Ovary (tissue), 9 donors: ENCODE data around the gene HMGB2. TPM values are rescaled to one million over a fixed set of nuclear protein-coding genes. Genes with fewer than 3 reads are reported as not detected.

ENCODE experiments used
- DNase-seq, 5 donors: peaks; one replicate each; pipeline ENCODE4 v3.0.0-alpha.2; 2019 to 2020
- H3K27ac ChIP-seq, 2 donors: fragments of 200-600 bp; one replicate each; pipeline versions ENCODE4 v1.5.1 to v1.8.0; 2019 to 2022
- H3K27me3 ChIP-seq: fragments of 200-600 bp; one replicate; pipeline ENCODE4 v1.8.0; 2022
- H3K36me3 ChIP-seq: fragments of 200-600 bp; sonication (generic); one replicate; pipeline ENCODE4 v1.5.1; 2019
- H3K4me1 ChIP-seq: one replicate; pipeline ENCODE4 v1.8.1; 2013; ENCODE audit warnings: mild to moderate bottlenecking, moderate library complexity; ENCODE audit not compliant: insufficient read depth
- H3K4me3 ChIP-seq: fragments of 200-600 bp; sonication (generic); one replicate; pipeline ENCODE4 v1.5.1; 2017
- H3K9me3 ChIP-seq, 2 donors: fragments of 200-600 bp in 1 of 2; sonication (generic) in 1 of 2; one replicate each; pipeline versions ENCODE4 v1.5.1 to v1.8.1; 2013 to 2019; ENCODE audit warnings: mild to moderate bottlenecking in 1 of 2, moderate library complexity in 1 of 2
- EP300 ChIP-seq: sonication (generic); formaldehyde crosslinking; IDR thresholded peaks from one replicate; pipeline ENCODE4 v1.6.1; 2017; ENCODE audit warnings: antibody characterized with exemption
- POLR2A ChIP-seq: fragments of 450-650 bp; IDR thresholded peaks from one replicate; pipeline ENCODE4 v1.6.1; 2017; ENCODE audit warnings: antibody characterized with exemption, mild to moderate bottlenecking, moderate library complexity
- WGBS, 3 donors: extraction: QIAGEN DNeasy Blood & Tissue Kit in 1 of 3; methylation state at CpG; one replicate each; pipeline versions ENCODE4 v1.1.5 to v1.1.7; 2013 to 2017; 5-methylcytosine and 5-hydroxymethylcytosine counted together
- intact Hi-C, 4 donors: fragments of 100-400 bp; cut with DNase I; formaldehyde crosslinking; loops; one replicate each; pipeline versions ENCODE4 v1.11.0 to v1.15.1; 2022 to 2023
- polyA plus RNA-seq, 2 donors: library from polyadenylated mRNA; stranded (reverse); fragments of 200-250 nt in 1 of 2; fragments of 350-450 nt in 1 of 2; fragmentation: Illumina TruSeq in 1 of 2; extraction: RNeasy Lipid Tissue Mini Kit (QIAGEN cat#74804) in 1 of 2; gene quantifications; one replicate each; pipeline ENCODE4 v1.2.3, GENCODE V29; 2013 to 2014
- total RNA-seq, 7 donors: library from RNA; depleted of rRNA in 2 of 7; stranded (reverse); fragments of >200 nt in 2 of 7; fragmentation: NEBNext Ultra II Directional in 3 of 7; extraction: Animal tissue kit (Norgen Biotek cat#: 25700) in 3 of 7; gene quantifications; one replicate each; pipeline versions ENCODE4 v1.1.0 to v1.2.4, GENCODE V29; 2016 to 2023
- TF ChIP-seq, protein P1 (sequence below), 3 donors: fragments of 450-650 bp in 2 of 3; fragments of 200-600 bp in 1 of 3; IDR thresholded peaks; one replicate each; pipeline versions ENCODE4 v1.5.1 to v1.8.0; 2016 to 2022; ENCODE audit warnings: antibody characterized with exemption in 3 of 3, mild to moderate bottlenecking in 1 of 3
- donor health status: DM: no; HTN: no; CAD: no; lungs with moderate emphysema.
- donor health status: DM: no; HTN: no; CAD: no.
- donor health status: Bipolar disorder and iron deficiency.
- donor health status: DM: yes; HTN: yes; CAD: no.
- donor health status: DM: no; HTN: no; CAD: no.
- donor health status: DM: yes; HTN: yes; CAD: no.

The HMGB2 gene
- total and polyA plus RNA-seq, 9 donors, result 47.2 to 157 (median 72.4) TPM

DNA sequence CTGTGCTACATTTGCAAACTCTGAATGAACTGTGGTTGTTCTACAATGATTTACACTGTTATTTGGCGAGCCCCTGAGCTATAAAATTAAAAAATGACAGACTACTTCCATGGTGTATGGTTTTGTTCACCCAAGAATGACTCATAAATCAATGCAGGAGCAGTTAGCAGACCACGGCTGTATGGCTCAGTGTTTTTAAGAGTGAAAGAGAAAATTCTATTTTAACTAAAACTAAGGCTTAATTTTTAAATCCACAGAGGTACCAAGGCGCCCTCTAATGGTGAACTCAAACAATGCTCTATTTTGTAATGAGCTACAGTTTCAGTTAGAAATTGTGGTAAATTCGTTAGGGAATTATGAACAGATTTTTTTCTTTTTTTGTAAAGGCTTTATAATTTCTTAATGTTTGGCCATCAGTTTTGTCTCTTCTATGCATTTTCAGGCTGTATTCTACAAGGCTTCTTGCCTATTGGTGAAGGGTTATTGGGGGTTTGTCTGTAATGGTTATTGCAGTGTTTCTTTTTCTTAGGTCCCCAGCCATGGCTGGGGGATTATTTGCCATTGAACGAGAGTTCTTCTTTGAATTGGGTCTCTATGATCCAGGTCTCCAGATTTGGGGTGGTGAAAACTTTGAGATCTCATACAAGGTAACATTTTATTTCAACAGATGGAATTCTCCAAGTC, 32.5 kb downstream of the HMGB2 start:
- intact Hi-C loops, result loop anchor here in 2 of 4 donors (5.0 to 10.0 kb wide), 2 partner anchors 287 to 289 kb away; no protein-coding TSS in a partner anchor
- Histone ChIP-seq H3K36me3 (no peaks in the 10 kb centered on the region), H3K9me3 (no peaks in the 10 kb centered on the region), H3K27me3 (no peaks in the 10 kb centered on the region), H3K4me3 (no peak overlapping the region), H3K4me1 (no peaks in the 10 kb centered on the region), H3K27ac (no peak overlapping the region)
- no peak for DNase-seq
- WGBS, 3 donors, result 25 to 28% (median 26%) methylated on average over 5 of the region's 5 CpGs
- TF ChIP-seq, protein P1, sequence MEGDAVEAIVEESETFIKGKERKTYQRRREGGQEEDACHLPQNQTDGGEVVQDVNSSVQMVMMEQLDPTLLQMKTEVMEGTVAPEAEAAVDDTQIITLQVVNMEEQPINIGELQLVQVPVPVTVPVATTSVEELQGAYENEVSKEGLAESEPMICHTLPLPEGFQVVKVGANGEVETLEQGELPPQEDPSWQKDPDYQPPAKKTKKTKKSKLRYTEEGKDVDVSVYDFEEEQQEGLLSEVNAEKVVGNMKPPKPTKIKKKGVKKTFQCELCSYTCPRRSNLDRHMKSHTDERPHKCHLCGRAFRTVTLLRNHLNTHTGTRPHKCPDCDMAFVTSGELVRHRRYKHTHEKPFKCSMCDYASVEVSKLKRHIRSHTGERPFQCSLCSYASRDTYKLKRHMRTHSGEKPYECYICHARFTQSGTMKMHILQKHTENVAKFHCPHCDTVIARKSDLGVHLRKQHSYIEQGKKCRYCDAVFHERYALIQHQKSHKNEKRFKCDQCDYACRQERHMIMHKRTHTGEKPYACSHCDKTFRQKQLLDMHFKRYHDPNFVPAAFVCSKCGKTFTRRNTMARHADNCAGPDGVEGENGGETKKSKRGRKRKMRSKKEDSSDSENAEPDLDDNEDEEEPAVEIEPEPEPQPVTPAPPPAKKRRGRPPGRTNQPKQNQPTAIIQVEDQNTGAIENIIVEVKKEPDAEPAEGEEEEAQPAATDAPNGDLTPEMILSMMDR (IDR thresholded peaks at IDR 0.05), result peak; percentile 49 to 61 (median 50)
- no peak for TF ChIP-seq POLR2A
- TF ChIP-seq EP300, result no peak

DNA sequence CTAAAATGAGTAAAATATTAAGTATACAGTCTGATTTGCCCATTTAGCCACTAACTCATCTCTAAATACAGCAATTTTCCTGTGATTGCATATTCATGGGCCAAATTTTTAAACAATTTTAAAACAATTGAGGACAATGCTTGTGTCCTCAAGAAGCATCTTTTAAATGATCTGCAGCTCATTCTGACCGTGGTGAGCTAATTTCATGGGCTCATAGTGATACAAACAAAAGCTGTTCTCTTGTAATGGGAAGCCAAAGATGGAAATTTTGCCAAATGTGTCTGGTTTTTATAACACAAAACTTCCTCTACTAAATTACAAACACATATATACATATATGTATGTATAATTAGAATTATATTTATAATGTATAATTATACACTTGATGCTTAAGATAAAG, 39.7 kb downstream of the HMGB2 start:
- no peaks in the 10 kb centered on the region for H3K27me3 ChIP-seq
- H3K4me1 ChIP-seq, result no peaks in the 10 kb centered on the region
- H3K4me3 ChIP-seq, result no peak overlapping the region
- H3K27ac ChIP-seq, result no peak overlapping the region
- intact Hi-C loops, result no loop called here
- H3K9me3 ChIP-seq, result no peaks in the 10 kb centered on the region
- 69 to 75% (median 72%) methylated on average over 1 of the region's 1 CpG for WGBS, 3 donors
- no peak for TF ChIP-seq POLR2A
- no peaks in the 10 kb centered on the region for H3K36me3 ChIP-seq
- DNase-seq, result no peak

DNA sequence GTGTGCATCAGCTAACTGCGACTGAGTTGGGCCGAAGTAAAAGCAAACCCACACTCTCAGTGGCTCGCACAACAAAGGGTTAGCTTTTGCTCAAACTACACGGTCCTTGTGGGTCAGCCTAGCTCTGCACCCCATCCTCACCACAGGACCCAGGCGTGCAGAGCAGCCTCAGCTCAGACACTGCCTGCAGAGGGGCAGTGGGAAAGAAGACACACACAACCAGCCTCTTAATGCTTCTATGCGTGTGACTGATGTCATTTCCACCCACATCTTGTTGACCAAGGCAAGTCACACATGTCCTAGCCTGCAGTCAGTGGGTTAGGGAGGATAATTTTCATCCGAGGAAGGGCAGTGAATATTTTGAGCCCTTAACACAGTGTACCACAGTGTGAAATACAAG, 40.5 kb downstream of the HMGB2 start:
- Histone ChIP-seq H3K9me3 (no peaks in the 10 kb centered on the region), H3K36me3 (no peaks in the 10 kb centered on the region), H3K27me3 (no peaks in the 10 kb centered on the region), H3K27ac (no peak overlapping the region), H3K4me3 (no peak overlapping the region), H3K4me1 (no peaks in the 10 kb centered on the region)
- DNase-seq, result no peak
- WGBS, 3 donors, result 85 to 87% (median 86%) methylated on average over 7 of the region's 7 CpGs
- intact Hi-C loops, result no loop called here
- no peak for TF ChIP-seq EP300
- TF ChIP-seq POLR2A, result no peak
- TF ChIP-seq, protein P1 (IDR thresholded peaks at IDR 0.05), result no peak

DNA sequence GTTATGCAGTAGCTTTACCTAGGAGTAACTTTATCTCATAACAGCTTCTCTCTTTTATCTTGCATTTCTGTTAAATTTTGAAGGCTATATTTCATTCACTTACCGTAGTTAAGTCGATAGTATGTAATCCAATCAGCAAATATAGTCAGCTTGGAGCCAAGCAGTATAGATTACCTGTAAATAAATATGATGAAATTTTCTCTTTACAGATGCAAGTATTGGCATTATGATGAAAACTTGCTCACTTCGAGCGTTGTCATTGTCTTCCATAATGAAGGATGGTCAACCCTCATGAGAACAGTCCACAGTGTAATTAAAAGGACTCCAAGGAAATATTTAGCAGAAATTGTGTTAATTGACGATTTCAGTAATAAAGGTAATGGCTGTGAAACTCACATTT, 42.3 kb downstream of the HMGB2 start:
- 94 to 98% (median 97%) methylated on average over 5 of the region's 5 CpGs for WGBS, 3 donors
- Histone ChIP-seq H3K9me3 (no peaks in the 10 kb centered on the region), H3K4me3 (no peak overlapping the region), H3K27me3 (no peaks in the 10 kb centered on the region), H3K4me1 (no peaks in the 10 kb centered on the region), H3K27ac (no peak overlapping the region), H3K36me3 (no peaks in the 10 kb centered on the region)
- intact Hi-C loops, result no loop called here
- TF ChIP-seq, protein P1 (IDR thresholded peaks at IDR 0.05), result no peak
- TF ChIP-seq POLR2A (no peak), EP300 (no peak)
- DNase-seq, result no peak

DNA sequence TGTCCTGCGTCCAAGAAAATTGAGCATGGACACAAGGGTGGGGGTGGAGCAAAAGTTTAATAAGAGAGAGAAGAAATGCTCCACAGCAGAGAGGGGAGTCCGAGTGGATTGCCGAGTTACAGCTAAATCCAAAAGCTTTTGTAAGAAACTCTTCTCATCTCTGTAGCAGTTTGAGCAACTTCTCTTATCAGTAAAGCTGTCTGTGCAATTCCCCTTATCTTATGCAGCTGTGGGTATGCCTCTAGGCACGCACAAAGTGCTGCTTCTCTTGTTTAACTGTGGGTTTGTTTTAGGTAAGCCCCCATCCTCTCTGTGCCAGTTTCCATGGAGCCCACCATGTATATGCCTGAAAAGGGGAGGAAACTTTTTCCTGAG, 44.8 kb downstream of the HMGB2 start:
- no peak for DNase-seq
- Histone ChIP-seq H3K9me3 (no peaks in the 10 kb centered on the region), H3K4me3 (no peak overlapping the region), H3K27ac (no peak overlapping the region), H3K27me3 (no peaks in the 10 kb centered on the region), H3K36me3 (no peaks in the 10 kb centered on the region), H3K4me1 (no peaks in the 10 kb centered on the region)
- intact Hi-C loops, result loop anchor here in 1 of 4 donors (10.0 kb wide), 1 partner anchor 265 kb away; no protein-coding TSS in a partner anchor
- WGBS, 3 donors, result 65 to 76% (median 74%) methylated on average over 4 of the region's 4 CpGs
- TF ChIP-seq, protein P1 (IDR thresholded peaks at IDR 0.05), result no peak
- TF ChIP-seq POLR2A (no peak), EP300 (no peak)
